Inflammatory macrophage treated with lipopolysaccharide for 1 hour (primary cell): Measurements from ENCODE around the gene ASAP3.

Experiments used
- DNase-seq, 2 donors: peaks; one replicate each; pipeline ENCODE4 v3.0.0-alpha.2; 2020 to 2022

The ASAP3 gene

GRCh38 chr1:23422241-23422877 lies 61.6 kb downstream of the ASAP3 start:
- DNase-seq = peak; percentile 66

DNA sequence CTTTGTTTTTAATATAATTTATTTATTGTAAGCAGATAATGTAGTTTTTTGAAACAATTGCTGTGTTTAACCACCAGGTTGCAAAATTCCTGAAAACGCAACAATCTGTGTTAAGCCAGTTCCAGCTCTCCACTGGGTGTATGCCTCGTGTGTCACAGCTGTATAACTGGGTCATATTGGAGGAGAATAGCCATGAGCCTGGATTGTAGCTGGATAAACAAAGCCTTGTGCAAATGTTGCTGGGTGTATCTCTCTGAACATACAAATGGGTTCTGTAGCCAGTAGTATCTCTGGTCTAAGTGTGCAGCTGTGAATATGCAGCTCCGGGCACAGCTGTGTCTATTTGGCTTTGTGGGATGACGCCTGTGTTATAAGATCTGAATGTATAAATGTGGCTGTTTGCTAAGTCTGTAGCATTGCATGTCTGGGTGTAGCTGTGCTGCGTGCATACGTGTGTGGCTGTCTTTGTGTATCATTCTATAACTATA lies 62.2 kb downstream of the ASAP3 start:
- no peak for DNase-seq

GRCh38 chr1:23421343-23421742 lies 62.6 kb downstream of the ASAP3 start:
- no peak for DNase-seq

DNA sequence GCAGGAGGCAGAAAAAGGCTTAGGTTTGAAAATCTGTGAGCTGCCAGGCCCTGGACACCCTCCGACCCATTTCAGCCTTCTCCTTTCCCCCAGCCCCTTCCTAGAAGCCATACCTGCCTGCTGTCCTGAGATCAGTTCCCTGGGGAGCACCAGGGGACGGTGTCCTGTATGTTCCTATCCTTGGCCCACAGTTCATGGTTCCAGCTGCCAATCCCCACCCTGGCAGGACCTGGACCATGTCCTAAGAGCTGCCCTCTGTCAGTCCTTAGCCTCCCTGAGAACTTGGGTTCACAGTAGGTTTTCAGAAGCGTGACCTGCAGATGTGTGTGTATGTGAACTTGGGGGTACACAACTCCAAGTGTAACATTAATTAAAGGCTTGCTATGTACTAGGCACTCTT lies 63.2 kb downstream of the ASAP3 start:
- DNase-seq = no peak

DNA sequence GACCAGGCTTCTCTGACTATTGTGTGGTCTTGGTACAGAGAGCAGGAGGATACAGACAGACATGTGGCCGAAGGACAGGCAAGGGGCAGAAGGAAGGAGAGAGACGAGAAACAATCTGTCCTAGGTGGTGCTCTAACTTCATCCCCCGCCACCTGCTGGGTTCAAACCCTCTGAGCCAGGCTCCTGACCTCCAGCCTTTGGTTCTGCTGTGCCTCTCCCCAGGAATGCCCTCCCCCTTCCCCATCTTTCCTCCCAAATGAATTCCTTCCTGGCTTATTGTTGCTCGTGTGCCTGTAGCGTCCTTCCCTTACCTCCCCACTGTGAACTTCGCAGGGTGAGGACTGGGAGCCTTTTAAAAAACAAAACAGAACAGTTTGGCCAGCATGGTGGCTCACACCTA lies 64.8 kb downstream of the ASAP3 start:
- no peak for DNase-seq

DNA sequence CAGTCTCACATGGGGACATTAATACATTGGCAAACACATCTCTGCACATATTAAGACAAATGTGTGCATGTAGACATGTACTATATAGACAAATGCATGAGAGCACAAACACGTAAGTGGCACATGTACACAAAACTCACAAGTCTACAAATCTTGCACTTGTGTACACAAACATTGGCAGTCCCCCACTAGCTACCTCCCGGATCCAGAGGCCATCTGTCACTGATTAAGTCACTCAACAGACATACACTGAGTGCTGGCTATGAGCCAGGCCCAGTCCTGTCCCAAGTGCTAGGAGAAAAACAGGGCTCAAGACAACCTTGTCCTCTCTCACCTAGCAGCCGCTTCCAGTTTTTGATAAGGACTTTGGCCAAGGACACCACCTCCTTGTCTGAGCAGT lies 66.4 kb downstream of the ASAP3 start:
- DNase-seq = no peak

DNA sequence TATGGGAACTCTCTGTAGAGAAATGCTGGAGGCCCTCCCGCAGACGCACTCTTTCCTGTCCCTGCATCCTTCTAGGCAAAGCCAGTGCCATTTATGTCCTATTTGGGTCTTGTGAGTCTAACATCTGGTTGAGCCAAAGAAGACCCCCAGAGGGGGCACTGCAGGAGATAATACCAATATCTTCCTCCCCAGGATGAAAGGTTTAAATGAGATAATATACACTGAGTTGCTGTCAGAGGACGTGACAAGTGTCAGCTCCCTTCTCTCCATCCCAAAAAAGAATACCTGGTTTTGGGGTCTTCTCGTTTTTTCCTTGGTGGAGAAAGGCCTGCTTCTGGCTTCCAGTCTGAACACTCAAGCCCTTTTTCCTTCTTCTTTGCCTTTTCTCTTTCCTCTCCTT lies 67.0 kb downstream of the ASAP3 start:
- no peak for DNase-seq

DNA sequence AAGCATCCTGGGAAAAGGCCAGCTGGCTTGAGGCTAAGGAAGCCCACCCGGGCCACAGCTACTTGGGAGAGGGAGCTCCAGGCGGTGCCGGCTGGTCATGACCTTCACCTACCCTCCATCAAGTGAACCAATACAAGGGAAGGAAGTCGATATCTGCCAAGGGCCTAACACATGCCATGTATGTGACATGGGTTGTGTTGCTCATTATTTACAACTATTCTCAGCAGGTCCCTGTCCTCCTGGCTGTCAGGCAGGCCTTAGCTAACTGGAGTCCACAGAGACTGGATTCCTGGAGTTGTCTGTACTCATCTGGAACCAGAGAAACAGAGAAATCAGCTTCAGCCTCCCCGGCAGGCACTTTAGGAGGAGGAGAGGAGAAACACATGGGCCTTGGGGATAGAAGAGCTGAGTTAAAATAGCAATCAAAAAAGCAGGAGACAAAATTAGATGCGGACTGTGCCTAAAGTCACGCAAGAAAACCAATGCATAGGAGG lies 75.1 kb downstream of the ASAP3 start:
- no peak for DNase-seq

- peak in 1 of 2 donors; percentile 23 for DNase-seq
Measured at GRCh38 chr1:23407016-23407630, 76.9 kb downstream of the ASAP3 start.

GRCh38 chr1:23405946-23406345 lies 78.0 kb downstream of the ASAP3 start:
- no peak for DNase-seq

- DNase-seq = peak; percentile 43 to 91
Measured at GRCh38 chr1:23403735-23404486, 80.1 kb downstream of the ASAP3 start.

GRCh38 chr1:23403355-23403734 lies 80.6 kb downstream of the ASAP3 start:
- no peak for DNase-seq

DNA sequence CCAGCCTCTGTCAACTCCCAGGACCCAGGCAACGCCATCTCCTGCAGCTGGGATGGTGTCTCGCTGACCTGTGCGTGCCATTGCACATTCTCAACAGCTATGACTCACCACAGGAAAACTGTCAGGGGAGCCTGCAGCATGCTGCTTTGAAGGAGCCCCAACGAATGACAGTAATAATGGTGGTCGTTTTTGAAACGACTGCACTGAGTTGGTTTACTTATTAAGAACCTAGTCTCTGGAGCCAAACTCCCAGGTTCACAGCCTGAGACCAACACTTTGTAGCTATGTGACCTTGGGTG lies 81.0 kb downstream of the ASAP3 start:
- no peak for DNase-seq

DNA sequence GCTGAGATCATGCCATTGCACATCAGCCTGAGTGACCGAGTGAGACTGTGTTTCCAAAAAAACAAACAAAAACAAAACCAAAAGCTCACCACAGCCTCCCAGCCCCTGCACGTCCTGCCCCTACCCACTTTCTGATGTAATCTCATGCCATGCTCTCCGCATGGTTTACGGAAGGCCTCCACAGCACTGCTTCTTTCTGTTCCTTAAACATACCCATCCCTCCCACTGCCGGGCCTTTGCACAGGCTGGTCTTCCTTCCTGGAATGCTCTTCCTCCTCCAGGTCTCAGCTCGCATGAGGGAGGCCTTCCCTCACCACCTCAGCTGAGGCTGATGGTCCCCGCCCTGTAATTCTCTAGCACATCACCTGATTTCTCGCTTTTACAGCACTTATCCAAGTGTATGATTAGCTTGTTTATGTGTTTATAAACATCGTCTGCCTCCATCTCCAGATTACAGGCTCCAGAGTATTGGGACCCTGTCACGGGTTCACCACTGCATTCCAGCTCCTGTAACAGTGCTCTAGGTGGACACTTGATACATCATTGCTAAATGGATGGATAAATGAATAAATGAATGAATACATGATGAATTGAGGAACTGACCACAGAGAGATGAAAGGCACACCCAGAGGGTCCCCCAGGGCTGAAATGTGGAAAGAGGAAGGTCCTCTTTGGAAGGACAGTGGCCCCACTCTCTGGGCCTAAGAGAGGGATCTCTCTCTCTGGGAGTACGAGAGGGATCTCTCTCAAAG lies 81.5 kb downstream of the ASAP3 start:
- DNase-seq = peak; percentile 88 to 91

GRCh38 chr1:23401313-23401712 lies 82.7 kb downstream of the ASAP3 start:
- no peak for DNase-seq

DNA sequence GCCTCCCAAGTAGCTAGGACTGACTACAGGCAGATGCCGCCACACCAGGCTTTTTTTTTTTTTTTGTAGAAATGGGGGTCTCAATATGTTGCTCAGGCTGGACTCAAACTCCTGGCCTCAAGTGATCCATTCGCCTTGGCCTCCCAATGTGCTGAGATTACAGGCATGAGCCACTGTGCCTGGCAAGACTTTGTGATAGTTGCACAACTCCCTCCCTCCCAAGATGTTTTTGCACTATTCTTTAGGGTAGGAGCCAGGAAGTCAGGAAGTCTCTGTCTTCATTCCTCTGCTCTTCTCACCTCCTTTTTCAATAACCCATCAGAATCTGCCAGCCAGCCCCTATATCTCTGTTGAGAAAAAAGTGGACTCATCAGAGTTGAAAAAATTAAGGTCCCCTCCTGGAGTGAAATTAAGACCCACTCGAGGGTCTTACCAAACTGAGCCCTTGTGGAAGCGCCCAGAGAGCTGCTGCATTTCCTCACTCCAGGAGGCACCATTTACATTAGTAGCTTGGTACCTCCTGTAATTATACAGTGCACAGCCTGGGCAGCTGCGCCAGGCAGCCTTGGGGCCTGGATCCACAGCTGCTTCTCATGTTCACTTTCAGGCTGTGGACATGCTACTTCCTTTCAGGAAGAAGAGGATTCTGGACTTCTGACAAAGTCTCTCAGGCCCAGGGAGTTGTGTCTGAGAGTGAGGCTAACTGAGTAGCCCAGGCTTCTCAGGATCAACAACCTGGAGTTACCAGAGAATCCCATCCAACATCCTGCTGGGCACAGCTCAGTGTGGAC lies 83.5 kb downstream of the ASAP3 start:
- DNase-seq = no peak

DNA sequence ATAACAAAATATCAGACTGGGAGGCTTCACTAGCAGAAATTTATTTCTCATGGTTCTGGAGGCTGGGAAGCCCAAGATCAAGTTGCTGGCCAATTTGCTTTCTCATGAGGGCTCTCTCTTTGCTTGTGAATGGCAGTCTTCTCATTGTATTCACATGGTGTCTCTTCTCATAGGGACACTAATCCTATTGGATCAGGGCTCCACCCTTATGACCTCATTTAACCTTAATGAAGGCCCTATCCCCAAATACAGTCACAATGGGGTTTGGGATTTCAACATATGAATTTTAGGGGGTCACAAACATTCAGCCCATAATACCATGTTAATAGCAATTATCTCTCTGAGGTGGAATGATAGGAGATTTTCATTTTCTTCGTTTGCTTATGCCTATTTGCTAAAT lies 84.8 kb downstream of the ASAP3 start:
- DNase-seq = no peak

DNA sequence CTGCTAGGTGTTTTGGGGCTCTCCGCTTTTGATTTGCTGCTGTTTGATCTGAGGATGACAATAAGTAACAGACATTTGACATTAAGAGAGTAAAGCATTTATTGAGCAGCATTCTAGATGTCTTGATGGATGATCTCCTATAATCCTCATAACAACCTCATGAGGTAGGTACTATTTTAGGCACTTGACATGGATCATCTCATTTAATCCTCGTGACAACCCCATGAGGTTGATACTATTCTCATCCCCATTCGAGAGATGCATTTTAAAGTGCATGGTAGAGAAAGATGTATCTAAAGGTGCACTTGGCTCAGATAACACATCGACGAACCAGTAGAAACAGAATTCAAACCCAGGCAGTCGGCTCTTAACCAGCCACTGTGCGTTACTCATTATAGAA lies 86.1 kb downstream of the ASAP3 start:
- DNase-seq = no peak

- DNase-seq = no peak
Measured at GRCh38 chr1:23396380-23396779, 87.6 kb downstream of the ASAP3 start.

DNA sequence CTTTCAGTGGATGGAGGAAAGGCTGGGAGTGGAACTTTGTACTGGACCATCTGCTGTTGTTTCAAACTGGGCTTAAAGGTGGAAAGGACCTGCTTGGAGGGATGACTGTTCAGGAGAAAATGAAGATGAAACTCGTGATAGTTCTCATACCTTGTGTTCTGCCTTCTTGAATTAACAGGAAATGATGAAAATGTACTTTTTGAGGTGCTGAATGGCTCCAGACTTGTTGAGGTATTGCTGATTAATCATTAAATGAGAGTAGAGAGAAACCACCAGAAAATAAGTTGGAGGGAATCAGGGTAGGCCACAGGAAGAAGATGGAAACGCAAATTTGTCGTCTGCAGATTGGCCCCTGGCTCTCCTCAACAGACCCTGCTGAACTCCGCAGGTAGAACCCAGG lies 88.1 kb downstream of the ASAP3 start:
- DNase-seq = no peak

- DNase-seq = no peak
Measured at GRCh38 chr1:23395154-23395724, 88.7 kb downstream of the ASAP3 start.

DNA sequence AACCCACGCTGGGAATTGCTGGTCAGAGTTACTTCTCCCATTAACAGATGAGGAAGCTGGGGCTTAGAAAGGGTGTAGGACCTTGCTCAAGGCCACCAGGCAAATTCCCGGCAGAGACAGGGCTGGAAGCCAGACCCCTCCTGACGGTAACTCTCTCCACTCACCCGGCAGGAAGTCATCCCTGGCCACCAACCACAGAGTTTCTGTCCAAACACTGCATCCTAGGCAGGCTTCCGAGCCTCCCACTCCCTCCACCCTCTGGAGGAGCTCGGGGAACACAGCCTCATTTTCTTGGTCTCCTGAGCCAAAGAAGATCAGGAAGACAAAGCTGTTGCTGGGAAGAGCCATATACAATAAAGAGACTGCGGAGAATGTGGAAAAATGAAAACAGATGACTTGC lies 89.3 kb downstream of the ASAP3 start:
- no peak for DNase-seq
